IMR-90 (cell line): ENCODE measurements around the gene THPO. TPM values are rescaled to one million over a fixed set of nuclear protein-coding genes. Genes with fewer than 3 reads are reported as not detected.

Source experiments
- ATAC-seq: fragments of 200-7000 bp; cut with Tn5 transposase; 2 replicates; pipeline ENCODE4 v1.9.1; 2020; ENCODE audit warnings: low read depth, mild to moderate bottlenecking, moderate library complexity
- BruUV-seq: library from RNA; stranded (reverse); fragments of 400-500 nt; replicated peaks from 2 replicates; lab custom pipeline; 2021; lab: Mats Ljungman, UMichigan
- CTCF ChIA-PET: fragments of 300-600 bp; formaldehyde crosslinking; extraction: SDS; loops from one replicate; lab custom pipeline; 2021; ENCODE audit warnings: antibody characterized with exemption; lab: Yijun Ruan, JAX
- POLR2A ChIA-PET: fragments of 300-600 bp; sonication (Branson Sonifier 250); formaldehyde crosslinking; loops from one replicate; lab custom pipeline; 2022; ENCODE audit warnings: antibody characterized with exemption; ENCODE audit not compliant: unreplicated experiment; lab: Charles Lee
- DNase-seq: peaks from one replicate; pipeline ENCODE4 v3.0.0; 2013
- H2AFZ ChIP-seq: replicated peaks from 2 replicates; pipeline ENCODE3; 2013; ENCODE audit warnings: low read length, mild to moderate bottlenecking; ENCODE audit not compliant: poor library complexity
- H2AK5ac ChIP-seq: 2 replicates; pipeline ENCODE4 v1.6.1; 2013; ENCODE audit warnings: low read depth, low read length, inconsistent platforms
- H2AK9ac ChIP-seq: replicated peaks from 2 replicates; pipeline ENCODE3; 2013; ENCODE audit warnings: mild to moderate bottlenecking, low read depth, low read length, moderate library complexity; ENCODE audit not compliant: poor library complexity
- H2BK120ac ChIP-seq: 2 replicates; pipeline ENCODE4 v1.6.1; 2013; ENCODE audit warnings: low read depth, low read length, inconsistent platforms
- H2BK15ac ChIP-seq: 3 replicates; pipeline ENCODE4 v1.6.1; 2013; ENCODE audit warnings: low read depth, low read length, inconsistent platforms
- H2BK20ac ChIP-seq: 2 replicates; pipeline ENCODE4 v1.6.1; 2013; ENCODE audit warnings: low read depth, mild to moderate bottlenecking, inconsistent platforms, low read length, moderate library complexity
- H2BK5ac ChIP-seq: 2 replicates; pipeline ENCODE4 v1.6.1; 2013; ENCODE audit warnings: mild to moderate bottlenecking, low read depth, low read length, inconsistent platforms; ENCODE audit not compliant: poor library complexity, severe bottlenecking
- H3K14ac ChIP-seq: replicated peaks from 2 replicates; pipeline ENCODE4 v1.6.1; 2013; ENCODE audit warnings: low read depth, low read length, inconsistent platforms
- H3K18ac ChIP-seq: 2 replicates; pipeline ENCODE4 v1.6.1; 2013; ENCODE audit warnings: low read depth, low read length, control low read depth
- H3K23ac ChIP-seq: 2 replicates; pipeline ENCODE4 v1.6.1; 2013; ENCODE audit warnings: low read depth, low read length, inconsistent platforms
- H3K27ac ChIP-seq: 2 replicates; pipeline ENCODE4 v1.5.1; 2013; ENCODE audit warnings: mild to moderate bottlenecking, control low read depth, low read length; ENCODE audit not compliant: insufficient read depth
- H3K27me3 ChIP-seq: 2 replicates; pipeline ENCODE4 v1.6.1; 2013; ENCODE audit warnings: low read length; ENCODE audit not compliant: control insufficient read depth, insufficient read depth
- H3K36me3 ChIP-seq: 2 replicates; pipeline ENCODE4 v1.6.1; 2013; ENCODE audit warnings: low read length, mixed read lengths; ENCODE audit not compliant: control insufficient read depth, insufficient read depth
- H3K4ac ChIP-seq: 2 replicates; pipeline ENCODE4 v1.6.1; 2013; ENCODE audit warnings: low read depth, low read length, inconsistent platforms
- H3K4me1 ChIP-seq: 2 replicates; pipeline ENCODE4 v1.6.1; 2013; ENCODE audit warnings: low read length, mixed read lengths; ENCODE audit not compliant: control insufficient read depth, insufficient read depth
- H3K4me2 ChIP-seq: 2 replicates; pipeline ENCODE4 v1.6.1; 2013; ENCODE audit warnings: low read depth, mild to moderate bottlenecking, control low read depth, low read length, moderate library complexity
- H3K4me3 ChIP-seq: 2 replicates; pipeline ENCODE4 v1.5.1; 2013; ENCODE audit warnings: low read depth, mild to moderate bottlenecking, control low read depth, low read length, moderate library complexity; ENCODE audit not compliant: insufficient read depth
- H3K56ac ChIP-seq: 2 replicates; pipeline ENCODE4 v1.6.1; 2013; ENCODE audit warnings: low read length, inconsistent platforms; ENCODE audit not compliant: insufficient read depth; ENCODE audit errors: extremely low read depth
- H3K79me1 ChIP-seq, 2 experiments: 2 replicates each; pipeline ENCODE4 v1.6.1; 2013; ENCODE audit warnings: low read length in 2 of 2, inconsistent platforms in 1 of 2, low read depth in 1 of 2
- H3K9ac ChIP-seq: 2 replicates; pipeline ENCODE4 v1.6.1; 2013; ENCODE audit warnings: low read depth, low read length, control low read depth
- H3K9me1 ChIP-seq: 2 replicates; pipeline ENCODE4 v1.6.1; 2013; ENCODE audit warnings: low read length, inconsistent platforms; ENCODE audit not compliant: insufficient read depth
- H3K9me3 ChIP-seq: 2 replicates; pipeline ENCODE4 v1.6.1; 2013; ENCODE audit warnings: low read length; ENCODE audit not compliant: control insufficient read depth, insufficient read depth
- H4K20me1 ChIP-seq: 2 replicates; pipeline ENCODE4 v1.6.1; 2013; ENCODE audit warnings: low read length, inconsistent platforms; ENCODE audit not compliant: insufficient read depth
- H4K5ac ChIP-seq: 2 replicates; pipeline ENCODE4 v1.6.1; 2013; ENCODE audit warnings: mild to moderate bottlenecking, low read depth, low read length, control low read depth
- H4K8ac ChIP-seq, 2 experiments: 2 replicates each; pipeline ENCODE4 v1.6.1; 2013; ENCODE audit warnings: low read depth in 2 of 2, low read length in 2 of 2, control low read depth in 1 of 2, inconsistent platforms in 1 of 2
- H4K91ac ChIP-seq: 2 replicates; pipeline ENCODE4 v1.6.1; 2013; ENCODE audit warnings: low read depth, low read length, inconsistent platforms; ENCODE audit not compliant: insufficient read depth
- BHLHE40 ChIP-seq: fragments of 150-350 bp; IDR thresholded peaks from 2 replicates; pipeline ENCODE4 v1.6.1; 2016; ENCODE audit warnings: mild to moderate bottlenecking, low read depth, low read length
- CHD1 ChIP-seq: IDR thresholded peaks from 2 replicates; pipeline ENCODE4 v1.6.1; 2012; ENCODE audit warnings: low read depth, low read length, improper control_type of control experiment
- MAFK ChIP-seq: IDR thresholded peaks from 2 replicates; pipeline ENCODE4 v1.6.1; 2012; ENCODE audit warnings: low read depth, low read length, improper control_type of control experiment
- MAZ ChIP-seq: IDR thresholded peaks from 2 replicates; pipeline ENCODE4 v1.6.1; 2012; ENCODE audit warnings: low read depth, mild to moderate bottlenecking, low read length, improper control_type of control experiment, moderate library complexity, borderline replicate concordance
- MXI1 ChIP-seq: IDR thresholded peaks from 2 replicates; pipeline ENCODE4 v1.6.1; 2012; ENCODE audit warnings: low read depth, mild to moderate bottlenecking, low read length, moderate library complexity, borderline replicate concordance
- RAD21 ChIP-seq: IDR thresholded peaks from 2 replicates; pipeline ENCODE4 v1.6.1; 2012; ENCODE audit warnings: low read length, improper control_type of control experiment
- RCOR1 ChIP-seq: IDR thresholded peaks from 2 replicates; pipeline ENCODE4 v1.6.1; 2012; ENCODE audit warnings: mild to moderate bottlenecking, low read length, improper control_type of control experiment; ENCODE audit not compliant: insufficient replicate concordance
- SMC3 ChIP-seq: fragments of 150-350 bp; IDR thresholded peaks from 2 replicates; pipeline ENCODE4 v1.6.1; 2016; ENCODE audit warnings: low read depth, mild to moderate bottlenecking, antibody characterized with exemption, low read length, moderate library complexity
- USF2 ChIP-seq: fragments of 150-350 bp; IDR thresholded peaks from 2 replicates; pipeline ENCODE4 v1.6.1; 2017; ENCODE audit warnings: mild to moderate bottlenecking, antibody characterized with exemption, low read length, low read depth
- WGBS, 2 experiments: methylation state at CpG; one replicate each; pipeline versions ENCODE4 v1.1.5 to v1.1.7; 2013; ENCODE audit warnings: missing lambda C conversion rate in 2 of 2; ENCODE audit not compliant: insufficient read length in 1 of 2; ENCODE audit errors: extremely low coverage in 2 of 2; 5-methylcytosine and 5-hydroxymethylcytosine counted together
- dilution Hi-C: fragments of 300-500 bp; cut with HindIII; formaldehyde crosslinking; loops from one replicate; pipeline ENCODE4 v1.14.3; 2018; ENCODE audit warnings: low sequenced_read_pairs; ENCODE audit not compliant: unreplicated experiment
- in situ Hi-C: fragments of 300-500 bp; cut with MboI; formaldehyde crosslinking; loops from 3 replicates; pipeline ENCODE4 v1.14.3; 2019; ENCODE audit warnings: low sequenced_read_pairs, inconsistent platforms, mixed read lengths
- intact Hi-C: fragments of 100-400 bp; cut with micrococcal nuclease; formaldehyde crosslinking; loops from 2 replicates; pipeline ENCODE4 v1.10.0; 2022
- polyA plus RNA-seq, 3 experiments: library from polyadenylated mRNA; depleted of rRNA; stranded (reverse); fragments of >200 nt; gene quantifications; 2 replicates each; pipeline ENCODE4 v1.2.3, GENCODE V29; 2012; ENCODE audit warnings: low replicate concordance in 1 of 3
- total RNA-seq: library from RNA; depleted of rRNA; stranded (reverse); fragments of >200 nt; gene quantifications from 2 replicates; pipeline ENCODE4 v1.2.3, GENCODE V29; 2012

The THPO gene
- total and polyA plus RNA-seq, 2 of the 4 experiments (the other 2 are of a cell fraction), result not detected

DNA sequence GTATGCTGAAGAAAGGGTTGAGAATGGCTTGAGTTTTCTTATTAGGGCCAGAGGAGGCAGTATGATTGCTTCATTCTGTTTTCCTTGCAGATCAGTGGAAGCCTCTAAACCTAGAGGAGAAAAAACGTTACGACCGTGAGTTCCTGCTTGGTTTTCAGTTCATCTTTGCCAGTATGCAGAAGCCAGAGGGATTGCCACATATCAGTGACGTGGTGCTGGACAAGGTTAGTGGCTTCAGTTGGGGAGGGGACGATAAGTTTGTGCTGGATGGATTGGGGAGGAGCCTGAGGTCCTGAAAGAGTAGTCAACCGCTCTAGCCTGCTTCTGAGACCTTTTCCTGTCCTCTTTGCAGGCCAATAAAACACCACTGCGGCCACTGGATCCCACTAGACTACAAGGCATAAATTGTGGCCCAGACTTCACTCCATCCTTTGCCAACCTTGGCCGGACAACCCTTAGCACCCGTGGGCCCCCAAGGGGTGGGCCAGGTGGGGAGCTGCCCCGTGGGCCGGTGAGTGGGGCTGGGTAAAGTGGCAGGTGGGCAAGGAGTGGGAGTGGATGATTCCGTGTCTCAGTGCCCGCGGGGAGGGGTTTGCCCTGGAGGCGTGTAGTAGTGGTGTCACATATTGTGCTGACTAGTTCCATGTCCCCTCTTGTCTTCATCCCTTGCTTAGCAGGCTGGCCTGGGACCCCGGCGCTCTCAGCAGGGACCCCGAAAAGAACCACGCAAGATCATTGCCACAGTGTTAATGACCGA, 55.1 kb downstream of the THPO start:
- H2AFZ ChIP-seq, result no peak overlapping the region
- no peaks in the 10 kb centered on the region for H3K9me3 ChIP-seq
- no TSS peak for BruUV-seq
- no peak overlapping the region for H2BK5ac ChIP-seq
- H4K91ac ChIP-seq, result no peak overlapping the region
- H2BK15ac ChIP-seq, result no peak overlapping the region
- H2AK9ac ChIP-seq, result no peak overlapping the region
- H2BK120ac ChIP-seq, result no peak overlapping the region
- H3K56ac ChIP-seq, result no peak overlapping the region
- dilution Hi-C loops, result no loop called here
- no peak for DNase-seq
- POLR2A ChIA-PET, result no interaction called here
- H3K9ac ChIP-seq, result no peak overlapping the region
- in situ Hi-C loops, result no loop called here
- peaks cover 12% of the 10 kb centered on the region for H3K4me1 ChIP-seq
- H3K36me3 ChIP-seq, result peaks cover 82% of the 10 kb centered on the region
- no peak overlapping the region for H2AK5ac ChIP-seq
- H4K20me1 ChIP-seq, result peaks cover 91% of the 10 kb centered on the region
- intact Hi-C loops, result no loop called here
- H3K14ac ChIP-seq, result no peak overlapping the region
- no peak overlapping the region for H3K4me2 ChIP-seq
- H2BK20ac ChIP-seq, result no peak overlapping the region
- WGBS, 2 experiments, result 96% methylated on average over 4 of the region's 20 CpGs; no CpG with 5 or more reads in 1 of the 2 experiments
- ATAC-seq, result no peak
- no peak for TF ChIP-seq USF2
- TF ChIP-seq RAD21, result no peak
- TF ChIP-seq RCOR1, result no peak
- no peak for TF ChIP-seq MAZ
- TF ChIP-seq SMC3, result no peak
- TF ChIP-seq MAFK, result no peak
- TF ChIP-seq MXI1, result no peak
- no peak for TF ChIP-seq CHD1
- no peak for TF ChIP-seq BHLHE40
- peaks cover 33% of the 10 kb centered on the region for H3K9me1 ChIP-seq
- no peaks in the 10 kb centered on the region for H3K27me3 ChIP-seq
- H3K23ac ChIP-seq, result no peak overlapping the region; the same call in 1 of the 2 replicates
- H4K5ac ChIP-seq, result no peak overlapping the region
- CTCF ChIA-PET, result no interaction called here
- no peak overlapping the region for H3K27ac ChIP-seq
- no peak overlapping the region for H4K8ac ChIP-seq
- no peak overlapping the region for H3K18ac ChIP-seq
- no peak overlapping the region for H3K4ac ChIP-seq
- H3K4me3 ChIP-seq, result no peak overlapping the region
- H3K79me1 ChIP-seq, result peaks cover 44 to 87% of the 10 kb centered on the region in 2 experiments
